K562 (cell line): Measurements from ENCODE around the gene SAPCD1. TPM values are rescaled to one million over a fixed set of nuclear protein-coding genes. Genes with fewer than 3 reads are reported as not detected.
A peak's percentile ranks its signal among the peaks of the same experiment; 100 is the strongest.

Experiments
- CBX5 ChIP-seq: IDR thresholded peaks from 2 replicates; pipeline ENCODE4 v1.6.1; 2014; ENCODE audit warnings: low read depth, borderline replicate concordance
- CBX8 ChIP-seq: fragments of 200-600 bp; sonication (generic); IDR thresholded peaks from 2 replicates; pipeline ENCODE4 v1.6.1; 2012; ENCODE audit warnings: borderline replicate concordance, mixed run types, low read depth, mild to moderate bottlenecking, moderate library complexity, mixed read lengths, low read length, control low read depth, inconsistent platforms; ENCODE audit not compliant: poor library complexity, severe bottlenecking; ENCODE audit errors: extremely low read depth
- CHD2 ChIP-seq: IDR thresholded peaks from 2 replicates; pipeline ENCODE4 v1.6.1; 2011; ENCODE audit warnings: low read depth, low read length
- HDAC1 ChIP-seq, 2 experiments: fragments of 450-650 bp; IDR thresholded peaks; 2 replicates each; pipeline ENCODE4 v1.6.1; 2016 to 2017; ENCODE audit warnings: inconsistent platforms in 1 of 2, mild to moderate bottlenecking in 1 of 2, moderate library complexity in 1 of 2
- KLF13 ChIP-seq: fragments of 450-650 bp; IDR thresholded peaks from 2 replicates; pipeline ENCODE4 v1.6.1; 2016; ENCODE audit warnings: missing genetic modification characterization, low read depth, mild to moderate bottlenecking, missing compliant biosample characterization, moderate library complexity, borderline replicate concordance
- MYNN ChIP-seq, 2 experiments: sonication (generic); formaldehyde crosslinking in 1 of 2; IDR thresholded peaks; 2 replicates each; pipeline versions ENCODE4 v1.5.0 to v1.6.1; 2016 to 2020; ENCODE audit warnings: antibody characterized with exemption in 1 of 2, missing genetic modification reagents in 1 of 2
- RBM15 ChIP-seq: fragments of 200-400 bp; formaldehyde crosslinking; IDR thresholded peaks from 2 replicates; pipeline ENCODE4 v1.6.1; 2018; ENCODE audit warnings: mild to moderate bottlenecking, low read length, moderate library complexity; ENCODE audit not compliant: insufficient read depth
- REST ChIP-seq, 2 experiments: fragments of 450-650 bp; formaldehyde crosslinking in 1 of 2; IDR thresholded peaks; 2 replicates each; pipeline versions ENCODE4 v1.4.0 to v1.6.1; 2014 to 2020; ENCODE audit warnings: mild to moderate bottlenecking in 2 of 2, borderline replicate concordance in 1 of 2, low read depth in 1 of 2
- RREB1 ChIP-seq: fragments of 250-450 bp; sonication (Bioruptor Pico); IDR thresholded peaks from 2 replicates; pipeline ENCODE4 v1.4.0; 2020
- SP2 ChIP-seq: IDR thresholded peaks from 2 replicates; pipeline ENCODE4 v1.6.1; 2011; ENCODE audit warnings: mild to moderate bottlenecking, low read depth, low read length, moderate library complexity; ENCODE audit not compliant: poor library complexity, severe bottlenecking; ENCODE audit errors: extremely low read depth
- polyA plus RNA-seq, 8 experiments: library from polyadenylated mRNA; depleted of rRNA in 4 of 8; stranded (reverse) in 5 of 8; unstranded in 3 of 8; fragments of >200 nt; fragmentation: Nextera tagmentation in 2 of 8; fragmentation: Illumina TruSeq in 1 of 8; extraction: Ambion mirVana in 2 of 8; extraction: Trizol in 1 of 8; gene quantifications; 2 replicates each; pipeline versions ENCODE4 v1.2.1 to v1.2.3, GENCODE V29; 2011 to 2014; ENCODE audit warnings: inconsistent platforms in 1 of 8, missing spikeins in 1 of 8
- total RNA-seq, 7 experiments: library from RNA; depleted of rRNA in 6 of 7; stranded (reverse); fragments of >200 nt in 6 of 7; fragmentation: Illumina TruSeq in 2 of 7; extraction: Trizol in 2 of 7; gene quantifications; 2 replicates each; pipeline versions ENCODE4 v1.2.1 to v1.2.3, GENCODE V29; 2011 to 2021; ENCODE audit warnings: low replicate concordance in 1 of 7

SAPCD1 gene
- total and polyA plus RNA-seq, 9 of the 15 experiments (the other 6 are each of a cell fraction or from before 2014, with no cell fraction given), result 2.6 to 30.2 (median 7.4) TPM

GRCh38 chr6:31763619-31763940, 1.1 kb downstream of the SAPCD1 start (continued):
- TF ChIP-seq REST (IDR thresholded peaks at IDR 0.05; ENCODE audit: borderline replicate concordance), result peak; percentile 35
- no peak for TF ChIP-seq REST (CRISPR knock-in tag; IDR thresholded peaks at IDR 0.05; ENCODE audit: low read depth)
- TF ChIP-seq SP2, result no peak
- no peak for TF ChIP-seq CBX8
- TF ChIP-seq CHD2, result no peak
- no peak for TF ChIP-seq KLF13 (tag)
- TF ChIP-seq RREB1 (CRISPR knock-in tag), result no peak
- TF ChIP-seq MYNN (IDR thresholded peaks at IDR 0.05), result peak; percentile 8; the same call in 1 of the 2 replicates
- TF ChIP-seq MYNN (CRISPR knock-in tag; IDR thresholded peaks at IDR 0.05), result no peak
- TF ChIP-seq RBM15, result no peak
- TF ChIP-seq CBX5, result no peak
- TF ChIP-seq HDAC1 (IDR thresholded peaks at IDR 0.05), result no peak
- TF ChIP-seq, all 486 proteins: peak for 9
